HG03159 (cell line): Measurements from ENCODE around the gene PRKCE.

Experiments used
- ATAC-seq: cut with Tn5 transposase; IDR thresholded peaks from one replicate; pipeline ENCODE4 v1.9.1; 2021; ENCODE audit warnings: mild to moderate bottlenecking, moderate library complexity; ENCODE audit not compliant: unreplicated experiment

Gene PRKCE

DNA sequence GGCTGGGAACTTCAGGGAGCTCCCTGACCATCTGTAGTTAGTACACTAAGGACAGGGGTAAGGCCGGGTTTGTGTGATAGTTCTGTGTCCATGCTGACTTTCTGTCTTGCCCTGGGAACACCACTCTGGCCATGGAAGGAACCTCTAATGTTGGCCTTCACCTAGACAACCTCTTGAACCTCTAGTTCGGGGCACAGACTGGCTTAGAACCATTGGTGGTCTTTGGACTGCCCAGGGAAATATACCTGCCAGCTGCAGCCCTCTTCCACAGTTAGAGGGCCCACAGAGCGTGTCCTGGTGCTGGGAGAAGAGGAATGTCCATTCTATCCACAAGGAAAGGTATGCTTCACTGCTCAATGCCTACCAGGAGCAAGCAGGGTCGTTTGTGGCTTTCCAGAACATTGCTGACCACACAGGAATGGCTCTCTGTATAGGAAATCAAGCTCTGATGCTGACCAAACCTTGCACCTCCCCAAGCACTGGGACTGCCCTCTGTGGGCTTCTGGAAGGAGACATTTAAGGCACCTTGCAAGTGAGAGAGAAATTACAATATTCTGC is 326.9 kb downstream of the PRKCE start:
- no peak for ATAC-seq

DNA sequence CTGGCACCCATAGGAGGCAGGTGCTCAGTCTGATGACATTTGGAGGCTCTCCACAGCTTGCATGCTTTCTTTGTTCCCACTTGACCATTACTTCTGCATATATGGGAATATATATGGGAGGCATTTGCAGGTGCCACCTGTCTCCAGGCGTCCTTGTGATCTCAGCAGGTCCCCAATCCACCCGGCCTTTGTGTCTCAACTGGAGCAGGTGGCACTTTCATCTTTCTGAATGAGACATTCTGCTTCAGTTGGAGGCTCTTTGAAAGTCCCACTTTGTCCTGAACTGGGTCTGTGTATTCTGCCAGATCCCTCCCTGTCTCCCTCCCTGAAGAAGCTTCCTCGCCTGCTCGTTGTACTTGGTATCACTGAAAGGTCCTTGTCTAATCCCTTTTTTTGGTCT is 327.6 kb downstream of the PRKCE start:
- no peak for ATAC-seq

DNA sequence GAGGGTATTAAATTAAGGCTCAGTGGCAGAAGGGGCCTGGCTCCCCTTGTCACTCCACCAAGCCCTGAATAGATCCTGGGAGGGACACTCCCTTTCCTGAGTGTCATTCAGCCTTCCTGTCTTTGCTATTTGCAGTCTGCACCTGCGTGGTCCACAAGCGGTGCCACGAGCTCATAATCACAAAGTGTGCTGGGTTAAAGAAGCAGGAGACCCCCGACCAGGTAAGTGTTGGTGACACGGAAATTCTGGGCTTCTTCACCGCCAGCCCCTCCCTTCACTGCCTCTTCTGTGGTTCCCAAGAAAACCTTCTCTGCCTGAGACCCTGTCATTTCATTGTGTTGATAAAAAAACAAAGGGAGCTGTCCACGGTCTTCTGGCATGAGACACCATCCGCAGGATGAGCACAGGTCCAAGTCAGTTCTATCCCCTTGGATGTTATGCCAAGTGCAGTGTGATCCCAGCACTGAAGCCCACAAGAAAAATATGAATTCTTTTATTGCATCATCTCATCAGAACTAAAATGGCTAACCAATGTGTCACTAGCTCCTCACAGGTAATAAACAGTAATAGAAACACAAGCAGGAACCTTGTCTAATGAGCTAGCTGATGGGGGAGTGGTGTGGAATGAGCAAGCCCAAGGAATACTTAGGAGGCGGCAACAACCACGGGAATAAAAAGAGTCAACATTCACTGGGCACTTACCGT is 328.8 kb downstream of the PRKCE start:
- ATAC-seq: no peak

DNA sequence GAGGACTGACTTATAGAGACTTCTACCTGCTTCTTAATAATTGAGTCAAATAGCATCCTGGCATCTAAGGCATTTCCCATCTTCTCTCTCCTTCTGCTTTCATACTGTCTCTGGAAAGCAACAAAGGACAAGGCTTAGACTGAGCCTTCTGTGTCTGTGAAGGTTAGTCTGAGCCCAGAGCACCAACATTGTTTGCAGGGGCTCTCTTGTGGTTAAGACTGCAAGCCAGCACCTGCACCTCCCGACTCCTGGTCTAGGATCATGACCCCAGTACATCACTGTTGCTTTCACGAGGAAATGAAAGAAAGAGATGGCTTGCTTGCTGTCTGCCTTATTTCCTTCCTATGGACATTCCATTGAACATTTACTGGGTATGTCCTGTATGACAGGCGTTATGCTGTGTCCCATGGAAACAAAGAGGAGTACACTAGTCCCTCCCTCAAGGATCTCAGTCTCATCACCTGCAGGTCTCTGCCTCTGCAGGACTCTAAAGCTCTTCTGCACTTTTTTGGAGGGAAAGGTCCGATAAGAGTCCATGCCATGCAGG is 330.0 kb downstream of the PRKCE start:
- no peak for ATAC-seq

GRCh38 chr2:45982096-45982495 is 330.6 kb downstream of the PRKCE start:
- no peak for ATAC-seq

DNA sequence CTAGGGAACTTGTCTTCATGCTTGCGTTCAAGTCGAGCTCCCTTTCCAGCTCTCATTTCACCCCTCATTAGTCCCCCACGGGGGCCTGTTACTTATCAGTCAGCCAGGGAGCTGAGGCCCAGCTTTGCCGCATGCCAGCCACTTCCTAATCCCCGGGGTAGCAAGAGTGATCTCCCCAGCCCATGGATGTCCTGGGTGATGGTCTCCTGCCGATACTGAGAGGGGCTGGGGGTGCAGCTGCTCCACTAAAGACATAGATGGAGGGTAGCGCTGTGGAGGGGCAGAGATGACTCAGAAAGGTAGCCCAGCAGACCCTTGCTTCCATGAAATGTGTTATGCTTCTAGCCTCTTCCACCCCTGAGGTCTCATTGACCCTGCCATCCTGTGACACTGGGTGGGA is 331.7 kb downstream of the PRKCE start:
- ATAC-seq: no peak

- no peak for ATAC-seq
Observed at GRCh38 chr2:45984366-45984765, 332.9 kb downstream of the PRKCE start.

DNA sequence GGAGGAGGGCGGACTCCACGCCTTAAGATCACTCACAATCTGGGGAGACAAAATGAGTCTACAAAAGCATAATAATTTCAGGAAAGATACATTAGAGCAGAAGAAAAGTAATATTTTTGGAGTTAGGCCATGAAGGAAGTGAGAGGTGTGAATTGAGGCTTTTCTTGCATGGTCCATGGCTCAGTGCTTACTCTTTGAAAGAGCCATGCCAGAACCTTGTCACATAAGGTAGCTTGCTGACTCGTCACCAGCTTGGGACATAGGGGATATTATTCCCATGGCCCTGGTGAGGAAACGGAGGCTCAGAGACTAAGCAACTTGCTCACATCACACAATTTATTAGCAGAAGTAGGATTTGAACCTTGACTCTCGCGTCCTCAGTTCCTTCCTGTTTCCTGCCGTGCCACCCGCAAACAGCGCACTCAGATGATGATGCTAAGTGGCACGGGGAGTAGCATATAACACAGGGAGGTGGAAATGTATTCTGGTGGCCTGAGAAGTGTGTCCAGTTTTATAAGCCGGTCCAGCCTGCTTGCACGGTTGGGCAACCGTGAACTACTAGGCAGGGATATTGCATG is 333.5 kb downstream of the PRKCE start:
- ATAC-seq: no peak

- ATAC-seq: no peak
Observed at GRCh38 chr2:45986509-45986908, 335.0 kb downstream of the PRKCE start.

GRCh38 chr2:45987856-45988255 is 336.4 kb downstream of the PRKCE start:
- no peak for ATAC-seq

GRCh38 chr2:45988879-45989278 is 337.4 kb downstream of the PRKCE start:
- no peak for ATAC-seq

DNA sequence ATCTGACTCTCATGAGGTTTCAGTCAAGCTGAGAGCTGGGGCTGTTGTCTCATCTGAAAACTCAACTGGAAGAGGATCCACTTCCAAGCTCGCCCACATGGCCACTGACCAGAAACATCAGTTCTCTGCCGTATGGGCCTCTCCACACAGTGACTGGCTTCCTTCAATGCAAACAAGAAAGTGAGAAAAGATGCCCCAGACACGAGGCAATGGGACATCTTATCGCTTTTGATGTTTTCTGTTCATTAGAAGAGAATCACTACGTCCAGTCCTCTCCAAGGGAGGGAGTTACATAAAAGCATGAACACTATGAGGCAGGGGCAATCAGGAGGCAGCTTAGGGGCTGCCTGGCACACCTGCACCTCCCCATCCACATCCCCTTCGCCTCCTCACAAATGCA is 338.7 kb downstream of the PRKCE start:
- ATAC-seq: no peak

DNA sequence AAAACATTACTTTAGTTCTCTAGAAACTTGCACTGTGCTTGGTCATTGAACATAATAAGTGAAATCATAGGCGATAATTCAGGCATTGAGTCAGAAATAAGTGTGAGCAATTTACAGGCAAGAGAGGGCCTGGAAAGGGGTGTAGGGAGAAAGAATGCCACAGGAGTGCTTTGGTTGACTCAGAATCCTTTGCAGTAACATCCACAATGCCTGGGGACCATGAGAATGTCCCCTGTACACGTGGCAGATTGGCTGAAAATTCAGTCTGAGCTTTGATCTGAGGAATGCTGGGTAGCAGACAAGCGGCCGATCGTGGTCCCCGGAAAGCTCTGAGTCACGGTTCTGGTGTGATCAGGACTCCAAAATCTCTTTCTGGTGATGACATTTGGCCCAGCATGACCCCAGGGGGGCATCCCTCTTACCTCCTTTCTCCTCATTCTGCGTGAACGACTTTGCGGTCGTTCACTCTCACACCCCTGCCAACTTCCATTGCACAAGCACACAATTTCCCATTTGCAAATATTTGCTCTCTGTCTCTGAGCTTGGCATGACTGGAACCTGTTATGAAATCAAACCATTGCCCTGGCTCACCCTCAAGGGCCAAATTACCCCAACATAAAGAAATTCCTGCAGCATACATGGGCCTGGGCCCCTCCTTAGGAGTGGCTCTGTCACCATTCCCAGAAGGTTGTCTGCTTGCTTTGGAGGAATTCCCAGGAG is 340.7 kb downstream of the PRKCE start:
- no peak for ATAC-seq

GRCh38 chr2:45992741-45993475 is 341.4 kb downstream of the PRKCE start:
- ATAC-seq: no peak

GRCh38 chr2:45993476-45993991 is 342.1 kb downstream of the PRKCE start:
- no peak for ATAC-seq

GRCh38 chr2:45994060-45994459 is 342.6 kb downstream of the PRKCE start:
- ATAC-seq: no peak

- no peak for ATAC-seq
Observed at GRCh38 chr2:46000660-46001059, 349.2 kb downstream of the PRKCE start.

DNA sequence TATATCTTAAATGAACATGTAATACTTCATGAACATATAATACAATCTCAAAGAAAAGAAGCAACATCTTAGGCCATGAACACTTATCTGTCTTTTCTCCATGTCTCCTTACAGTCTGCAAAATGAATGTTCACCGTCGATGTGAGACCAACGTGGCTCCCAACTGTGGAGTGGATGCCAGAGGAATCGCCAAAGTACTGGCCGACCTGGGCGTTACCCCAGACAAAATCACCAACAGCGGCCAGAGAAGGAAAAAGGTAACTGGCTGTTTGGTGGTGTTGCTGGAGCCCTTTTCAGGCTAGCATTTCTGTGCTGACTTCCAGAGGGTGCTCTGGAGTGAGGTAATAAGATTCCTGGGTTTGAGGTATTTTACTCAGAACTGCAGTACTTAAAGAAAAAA is 349.8 kb downstream of the PRKCE start:
- no peak for ATAC-seq

DNA sequence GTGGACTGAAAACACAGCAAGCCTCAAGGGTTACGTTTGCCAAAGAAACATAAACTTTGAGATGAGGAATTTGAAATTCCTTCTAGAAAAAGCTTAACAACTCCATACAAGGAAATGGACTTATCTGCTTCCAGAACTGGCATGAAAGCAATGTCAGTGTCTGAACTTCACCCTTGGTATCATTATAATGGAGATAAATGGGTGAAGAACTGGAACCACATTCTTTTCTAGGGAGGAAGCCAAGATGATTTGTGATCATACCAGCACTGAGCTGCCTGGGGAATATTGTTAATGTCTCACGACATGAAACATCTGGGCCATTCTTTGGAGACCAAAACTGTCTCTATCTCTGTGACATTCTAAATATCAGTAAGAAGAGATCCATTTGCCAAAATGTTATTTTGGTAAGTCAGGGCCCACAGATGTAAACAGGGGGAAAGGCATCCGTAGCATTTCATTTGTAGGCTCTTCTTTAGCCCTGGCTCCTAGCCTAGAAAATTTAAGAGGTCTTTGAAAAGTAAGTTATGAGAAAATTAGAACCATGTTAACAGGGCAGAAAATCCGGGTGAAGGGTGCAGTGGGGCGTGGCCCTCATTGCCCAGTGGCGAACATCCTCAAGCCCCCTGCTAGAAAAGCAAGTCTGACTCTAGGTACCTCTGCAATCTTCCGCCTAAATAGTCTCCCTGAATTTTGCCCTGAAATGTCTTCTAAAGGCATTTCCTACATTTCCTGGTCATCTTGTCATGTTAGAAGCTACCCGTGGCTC is 350.4 kb downstream of the PRKCE start:
- no peak for ATAC-seq

GRCh38 chr2:46002507-46002883 is 351.0 kb downstream of the PRKCE start:
- ATAC-seq: no peak
